ENCODE results near the gene BUB1.
"Not testable (repeated sequence)": the region's sequence is repeated elsewhere in the genome, so short reads cannot be mapped to it uniquely, and the experiment has no call there.

Gene BUB1

DNA sequence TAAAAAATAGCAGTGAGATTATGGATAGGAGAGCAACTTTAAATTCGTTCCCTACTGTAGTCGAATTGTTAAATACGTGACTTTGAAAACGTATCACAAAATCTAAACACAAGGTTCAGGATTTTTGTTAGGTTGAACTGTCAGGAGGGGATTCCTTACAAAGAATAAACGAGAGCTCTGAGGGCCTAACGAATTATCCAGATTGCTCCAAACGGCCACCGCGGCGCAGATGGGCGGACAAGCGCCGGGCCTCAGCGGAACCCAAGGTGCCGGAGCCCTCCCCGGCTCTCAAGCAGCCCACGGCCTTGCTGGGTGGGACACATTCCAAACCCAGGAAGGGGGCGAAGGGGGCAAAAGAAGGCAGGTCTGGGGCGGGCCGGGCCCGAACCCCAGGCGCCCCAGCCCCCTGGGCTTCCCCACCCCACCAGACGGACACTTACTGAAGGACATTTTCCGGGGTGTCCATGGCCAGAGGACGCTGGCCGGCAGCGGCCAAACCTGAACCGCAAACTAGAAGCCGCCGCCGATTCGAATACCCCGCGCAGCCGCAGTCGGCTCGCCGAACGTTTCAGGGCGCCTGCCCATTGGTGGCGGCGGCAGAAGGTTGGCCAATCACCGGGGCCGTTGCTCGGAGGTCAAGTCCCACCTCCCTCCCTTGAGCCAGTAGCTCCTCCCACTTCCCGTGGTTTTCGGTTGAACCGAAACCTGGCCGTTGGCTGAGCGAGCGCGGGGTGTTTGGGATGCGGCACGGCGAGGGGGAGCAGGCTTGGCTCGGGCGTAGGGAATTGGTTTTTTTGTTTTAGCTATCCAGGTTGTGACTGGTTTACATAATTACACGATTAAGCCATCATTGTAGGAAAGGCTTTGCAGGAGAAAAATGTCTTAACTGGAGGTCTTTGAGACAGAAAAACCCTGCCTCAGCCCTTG is at the start of gene BUB1:
BUB1 (minus strand) TSS at position 534 of the 927 bp plus-strand sequence; CDS start at position 466, 68 bp downstream.
- peak; percentile 91 to 93 for DNase-seq (ENCODE audit: low read depth in 2 of 2)

DNA sequence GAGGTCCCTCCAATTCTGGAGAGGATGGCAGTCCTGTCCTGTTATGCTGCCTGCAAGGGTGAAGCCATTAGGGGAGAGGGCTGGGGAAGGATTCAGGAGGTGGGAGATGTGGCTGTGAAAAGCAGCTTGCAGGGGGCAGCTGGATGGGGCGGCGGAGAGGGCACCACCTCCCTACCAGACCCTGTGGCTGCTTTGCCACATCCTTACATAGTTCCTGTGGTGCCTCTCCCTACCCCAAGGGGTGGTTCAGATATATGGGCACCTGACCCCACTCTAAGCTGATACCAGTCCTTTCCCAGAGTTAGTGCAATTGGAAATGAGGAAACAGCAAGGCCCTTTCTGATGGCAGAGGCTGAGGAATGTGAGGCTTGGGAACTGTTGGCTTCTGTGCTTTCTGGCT is 48.4 kb upstream of the BUB1 start:
- DNase-seq (ENCODE audit: low read depth in 2 of 2) = no peak

DNA sequence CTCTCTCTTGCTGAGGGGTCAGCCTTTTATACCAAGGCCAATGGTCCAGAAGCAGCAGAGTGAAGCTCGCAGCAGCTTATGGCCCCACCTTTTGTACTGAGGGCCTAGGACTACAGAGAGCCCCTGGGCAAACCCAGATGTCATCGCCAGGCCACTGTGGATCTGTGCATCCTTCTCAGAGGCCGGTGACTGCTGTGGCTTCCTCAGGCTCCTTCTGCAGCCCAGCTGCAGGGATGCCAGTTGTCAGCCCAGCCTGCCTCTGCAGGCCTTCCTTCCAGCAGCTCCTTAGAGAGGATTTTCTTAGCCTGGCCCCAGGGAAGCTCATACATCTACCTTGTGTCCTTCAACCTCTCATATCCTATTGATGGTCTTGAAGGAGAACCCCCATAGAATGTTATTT is 48.0 kb upstream of the BUB1 start:
- no peak for DNase-seq (ENCODE audit: low read depth in 2 of 2)

DNA sequence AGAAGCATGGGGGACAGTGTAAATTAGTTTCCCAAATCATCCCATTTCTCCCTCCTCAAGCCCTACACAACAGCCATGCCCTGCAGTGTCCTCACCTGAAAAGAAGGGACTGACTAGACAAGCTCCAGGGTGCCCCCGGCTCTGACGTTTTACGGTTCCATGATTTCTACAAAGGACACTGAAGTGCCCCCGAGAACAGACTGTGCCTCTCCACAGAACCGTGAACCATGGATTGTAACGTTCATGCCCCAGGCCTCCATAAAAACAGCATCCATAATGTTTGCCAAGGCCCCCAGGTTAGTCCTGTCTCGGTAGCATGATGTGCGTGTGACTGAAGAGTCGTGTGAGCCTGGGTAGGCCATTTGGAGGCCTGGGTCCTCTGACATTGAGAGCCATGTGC is 47.5 kb upstream of the BUB1 start:
- DNase-seq (ENCODE audit: low read depth in 2 of 2) = no peak

DNA sequence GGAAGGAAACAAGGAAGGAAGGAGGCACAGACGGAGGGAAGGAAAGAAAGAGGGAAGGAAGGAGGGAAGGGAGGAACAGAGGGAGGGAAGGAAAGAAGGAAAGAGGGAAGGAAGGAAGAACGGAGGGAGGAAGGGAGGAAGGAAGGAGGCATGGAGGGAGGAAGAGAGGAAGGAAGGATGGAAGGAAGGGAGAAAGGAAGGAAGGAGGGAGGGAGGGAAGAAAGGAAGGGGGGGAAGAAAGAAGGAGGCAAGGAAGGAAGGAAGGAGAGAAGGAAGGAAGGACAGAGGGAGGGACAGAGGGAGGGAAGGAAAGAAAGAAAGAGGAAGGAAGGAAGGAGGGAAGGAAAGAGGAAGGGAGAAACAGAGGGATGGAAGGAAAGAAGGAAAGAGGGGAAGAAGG is 47.0 kb upstream of the BUB1 start:
- no peak for DNase-seq (ENCODE audit: low read depth in 2 of 2)

DNA sequence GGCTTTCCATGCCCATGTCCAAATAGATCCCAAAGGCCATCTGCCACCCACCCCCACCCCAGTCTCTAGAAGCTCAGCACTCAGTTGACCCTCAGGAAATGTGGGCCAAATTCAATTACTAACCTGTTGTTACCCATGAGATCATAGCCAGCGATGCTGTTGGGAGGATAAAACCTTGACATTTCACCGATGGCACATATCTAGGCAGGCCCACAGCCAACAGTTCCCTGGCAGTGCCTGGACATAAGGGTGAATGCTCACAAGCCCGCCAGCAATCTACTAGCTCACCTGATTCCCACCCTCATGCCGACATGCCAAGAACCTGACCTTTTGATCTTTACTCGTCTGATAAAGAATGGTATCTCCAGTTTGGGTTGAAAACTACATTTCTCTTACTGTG is 42.7 kb upstream of the BUB1 start:
- DNase-seq (ENCODE audit: low read depth in 2 of 2) = no peak

DNA sequence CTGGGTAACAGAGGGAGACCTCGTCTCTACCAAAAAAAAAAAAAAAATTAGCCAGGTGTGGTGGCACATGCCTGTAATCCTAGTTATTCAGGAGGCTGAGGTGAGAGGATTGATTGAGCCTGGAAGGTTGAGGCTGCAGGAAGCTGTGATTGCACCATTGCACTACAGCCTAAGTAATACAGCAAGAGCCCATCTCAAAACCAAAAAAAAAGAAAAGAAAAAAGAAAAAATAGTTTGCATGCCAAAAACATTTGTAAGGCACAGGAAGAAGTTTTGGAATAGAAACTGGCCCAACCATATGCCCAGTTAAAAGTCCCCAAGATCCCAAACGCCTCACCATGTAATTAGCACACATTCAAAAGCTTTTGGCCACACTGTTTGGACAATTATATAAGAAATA is 41.1 kb upstream of the BUB1 start:
- DNase-seq (ENCODE audit: low read depth in 2 of 2) = no peak

DNA sequence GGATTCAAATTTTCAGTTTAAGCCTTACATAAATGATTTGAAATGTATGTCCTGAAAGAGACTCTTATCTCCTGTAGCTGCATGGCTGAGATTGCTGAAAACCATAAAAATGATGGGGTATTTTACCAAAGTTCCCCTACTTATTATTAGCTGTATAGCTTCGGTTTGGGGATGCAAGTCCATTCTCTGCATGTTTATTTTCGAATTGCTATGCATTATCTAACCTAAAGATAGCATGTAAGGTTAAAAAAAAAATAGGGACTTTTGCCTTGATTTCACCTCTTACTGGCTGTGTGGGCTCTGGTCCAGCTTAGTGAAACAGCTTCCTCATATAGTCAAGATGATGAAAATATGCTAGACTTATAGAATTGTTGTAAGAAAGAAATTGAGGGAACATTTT is 40.5 kb upstream of the BUB1 start:
- no peak for DNase-seq (ENCODE audit: low read depth in 2 of 2)

DNA sequence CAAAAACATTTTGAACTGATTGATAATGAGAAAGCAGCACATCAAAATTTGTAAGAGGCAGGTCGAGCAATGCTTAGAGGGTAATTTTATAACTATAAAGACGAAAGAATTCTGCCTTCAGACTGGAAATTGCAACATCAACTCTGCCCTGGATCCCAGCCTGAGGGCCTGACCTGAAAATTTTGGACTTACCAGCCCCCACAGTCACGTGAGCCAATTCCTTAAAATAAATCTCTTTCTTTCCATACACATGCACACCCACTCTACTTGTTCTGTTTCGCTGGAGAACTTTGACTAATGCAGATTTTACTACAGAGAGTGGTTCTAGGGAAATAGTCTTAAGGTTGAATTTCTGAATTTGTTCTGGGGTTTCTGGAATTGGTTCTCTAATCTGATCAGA is 39.9 kb upstream of the BUB1 start:
- no peak for DNase-seq (ENCODE audit: low read depth in 2 of 2)

DNA sequence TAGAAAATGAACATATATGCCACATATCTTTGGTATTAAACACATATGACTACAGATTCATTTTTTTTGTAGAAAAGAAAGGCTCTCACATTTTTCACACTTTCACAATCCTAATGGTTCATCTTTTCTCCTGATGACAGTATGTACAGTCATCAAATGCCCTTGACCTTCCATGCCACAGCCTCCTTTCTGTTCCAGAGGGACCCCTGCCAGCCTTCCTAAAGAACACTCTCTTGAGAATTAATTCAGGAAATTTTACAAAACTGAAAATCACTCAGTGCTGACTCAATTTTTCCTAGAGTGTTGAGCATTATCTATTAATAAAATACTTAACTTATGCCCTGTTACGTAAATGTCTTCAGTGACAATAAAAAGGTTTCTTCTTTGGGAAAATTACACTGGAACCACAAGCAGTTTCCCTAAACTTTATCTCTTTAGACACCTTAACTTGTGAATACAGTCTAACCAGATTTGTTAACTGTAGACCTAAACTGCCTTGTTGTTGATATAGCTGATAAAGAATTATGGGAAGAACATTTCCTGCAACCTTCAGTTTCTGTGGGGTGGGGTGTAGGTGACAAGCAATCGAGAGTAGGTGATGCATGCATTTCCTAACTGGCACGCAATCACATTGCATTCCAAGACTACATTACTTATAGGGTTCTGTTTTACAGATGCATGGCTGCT is 39.2 kb upstream of the BUB1 start:
- no peak for DNase-seq (ENCODE audit: low read depth in 2 of 2)

DNA sequence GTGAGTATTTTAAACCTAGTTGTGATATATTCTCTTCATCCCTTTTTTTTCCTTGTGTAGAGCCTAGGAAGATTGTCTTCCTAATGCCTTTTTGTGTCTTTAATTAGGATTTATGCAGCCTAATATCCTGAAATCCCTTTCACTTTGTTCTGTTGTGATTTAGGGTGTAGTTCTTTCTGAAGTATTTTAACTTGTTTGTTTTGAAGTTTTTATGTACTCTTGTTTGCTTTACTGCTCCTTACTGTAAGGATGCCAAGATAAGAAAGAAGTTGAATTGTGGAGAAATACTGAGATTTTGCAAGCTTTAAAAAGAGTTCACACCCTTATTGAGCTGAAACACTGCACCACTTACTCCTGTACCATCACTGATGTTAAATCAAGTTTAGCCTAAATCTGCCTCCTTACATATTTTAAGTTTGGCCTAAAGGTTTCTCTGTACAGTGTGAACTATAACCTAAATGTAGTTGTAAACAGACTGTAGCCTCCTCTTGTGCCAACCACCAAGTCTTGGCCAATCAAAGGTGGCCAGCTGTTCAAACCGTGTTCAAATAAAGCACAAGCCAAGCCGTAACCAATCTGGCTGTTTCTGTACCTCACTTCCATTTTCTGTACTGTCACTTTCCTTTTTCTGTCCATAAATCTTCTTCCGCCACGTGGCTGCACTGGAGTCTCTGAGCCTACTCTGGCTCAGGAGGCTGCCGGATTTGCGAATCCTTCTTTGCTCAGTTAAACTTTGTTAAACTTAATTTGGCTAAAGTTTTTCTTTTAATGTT is 36.8 kb upstream of the BUB1 start:
- no peak for DNase-seq (ENCODE audit: low read depth in 2 of 2)

DNA sequence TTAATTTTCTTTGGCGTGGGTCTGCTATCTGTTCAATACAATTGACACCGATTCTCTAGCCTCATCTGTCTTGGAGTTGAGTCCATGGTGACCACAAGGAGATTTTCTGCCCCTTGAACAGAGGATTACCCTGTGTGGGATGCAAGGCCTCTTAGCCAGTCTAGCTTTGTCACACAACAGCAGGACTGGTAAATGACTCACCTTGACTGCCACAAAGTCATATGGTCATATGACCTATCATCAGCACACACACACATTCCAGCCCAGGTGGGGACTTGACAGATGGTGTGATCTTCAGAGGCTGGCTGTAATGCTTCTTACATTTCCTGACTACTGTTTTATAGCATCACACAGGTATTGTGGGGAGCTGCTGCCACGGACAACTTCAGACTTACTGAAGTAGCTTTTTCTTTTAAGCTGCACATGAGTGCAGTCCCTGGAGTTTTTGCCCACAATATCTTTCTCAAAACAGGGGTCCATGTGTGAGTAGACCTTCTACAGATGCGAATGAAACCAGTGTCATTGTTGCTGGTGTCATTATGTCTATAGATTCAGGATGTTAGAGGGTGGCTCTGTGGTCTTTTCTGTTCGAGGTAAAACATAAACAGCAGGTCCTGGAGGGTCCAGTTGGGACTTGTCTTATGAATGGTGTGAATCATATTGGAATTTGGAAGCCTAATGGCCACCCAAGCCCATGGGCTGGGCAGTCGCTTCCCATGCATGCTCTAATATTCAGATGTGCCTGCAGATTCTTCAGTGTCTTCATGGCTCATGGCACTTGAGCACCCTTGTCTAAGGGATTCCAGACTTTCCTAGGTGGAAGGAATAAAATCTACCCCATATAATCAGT is 35.9 kb upstream of the BUB1 start:
- no peak for DNase-seq (ENCODE audit: low read depth in 2 of 2)

DNA sequence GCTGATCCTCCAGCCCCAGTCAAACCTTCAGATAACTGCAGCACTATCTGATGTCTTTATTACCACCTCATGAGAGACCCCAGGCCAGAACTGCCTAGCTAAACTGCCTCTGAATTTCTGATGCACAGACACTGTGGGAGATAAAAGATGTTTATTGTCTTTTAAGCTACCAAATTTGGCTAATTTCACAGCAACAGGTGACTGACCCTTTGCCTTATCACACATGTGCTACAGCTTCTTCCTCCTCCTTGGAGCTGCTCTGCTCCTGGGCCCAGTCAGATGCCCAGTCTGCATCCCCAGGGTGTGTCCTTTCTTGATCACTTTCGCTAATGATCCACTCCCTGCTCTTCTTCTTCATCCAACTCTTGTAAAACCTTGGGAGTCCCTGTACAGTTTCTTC is 34.9 kb upstream of the BUB1 start:
- DNase-seq (ENCODE audit: low read depth in 2 of 2) = no peak

DNA sequence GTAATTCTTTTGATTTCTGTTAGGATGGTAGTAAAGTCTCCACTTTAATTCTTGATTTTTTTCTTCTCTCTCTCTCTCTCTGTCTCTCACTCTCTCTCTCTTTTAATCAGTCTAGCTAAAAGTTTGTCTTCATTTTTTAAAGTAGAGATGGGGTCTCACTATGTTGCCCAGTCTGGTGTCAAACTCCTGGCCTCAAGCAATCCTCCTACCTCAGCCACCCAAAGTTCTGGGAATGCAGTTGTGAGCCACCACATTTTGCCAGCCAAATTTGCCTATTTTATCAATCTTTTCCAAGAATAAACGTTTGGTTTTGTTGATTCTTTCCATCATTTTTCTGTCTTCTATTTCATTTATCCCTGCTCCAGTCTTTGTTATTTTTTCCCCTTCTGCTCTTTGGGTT is 30.6 kb upstream of the BUB1 start:
- no peak for DNase-seq (ENCODE audit: low read depth in 2 of 2)

DNA sequence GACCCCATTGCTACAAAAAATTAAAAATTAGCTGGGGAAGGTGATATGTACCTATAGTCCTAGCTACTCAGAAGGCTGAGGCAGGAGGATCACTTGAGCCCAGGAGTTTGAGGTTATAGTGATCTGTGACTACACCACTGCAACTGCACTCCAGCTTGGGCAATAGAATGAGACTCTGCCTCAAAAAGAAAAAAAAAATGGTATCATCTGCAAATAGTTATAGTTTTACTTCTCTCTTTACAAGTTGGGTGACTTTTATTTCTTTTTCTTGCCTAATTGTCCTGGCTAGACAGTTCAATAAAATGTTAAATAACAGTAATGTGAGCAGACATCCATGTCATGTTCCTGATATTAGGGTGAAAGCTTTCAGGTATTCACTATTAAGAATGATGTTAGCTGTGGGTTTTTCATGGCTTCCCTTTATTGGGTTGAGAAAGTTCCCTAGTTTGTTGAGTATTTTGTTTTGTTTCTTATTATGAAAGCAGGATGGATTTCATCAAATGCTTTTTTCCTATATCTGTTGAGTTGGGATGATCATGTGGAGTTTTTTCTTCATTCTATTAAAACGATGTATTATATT is 29.6 kb upstream of the BUB1 start:
- no peak for DNase-seq (ENCODE audit: low read depth in 2 of 2)

DNA sequence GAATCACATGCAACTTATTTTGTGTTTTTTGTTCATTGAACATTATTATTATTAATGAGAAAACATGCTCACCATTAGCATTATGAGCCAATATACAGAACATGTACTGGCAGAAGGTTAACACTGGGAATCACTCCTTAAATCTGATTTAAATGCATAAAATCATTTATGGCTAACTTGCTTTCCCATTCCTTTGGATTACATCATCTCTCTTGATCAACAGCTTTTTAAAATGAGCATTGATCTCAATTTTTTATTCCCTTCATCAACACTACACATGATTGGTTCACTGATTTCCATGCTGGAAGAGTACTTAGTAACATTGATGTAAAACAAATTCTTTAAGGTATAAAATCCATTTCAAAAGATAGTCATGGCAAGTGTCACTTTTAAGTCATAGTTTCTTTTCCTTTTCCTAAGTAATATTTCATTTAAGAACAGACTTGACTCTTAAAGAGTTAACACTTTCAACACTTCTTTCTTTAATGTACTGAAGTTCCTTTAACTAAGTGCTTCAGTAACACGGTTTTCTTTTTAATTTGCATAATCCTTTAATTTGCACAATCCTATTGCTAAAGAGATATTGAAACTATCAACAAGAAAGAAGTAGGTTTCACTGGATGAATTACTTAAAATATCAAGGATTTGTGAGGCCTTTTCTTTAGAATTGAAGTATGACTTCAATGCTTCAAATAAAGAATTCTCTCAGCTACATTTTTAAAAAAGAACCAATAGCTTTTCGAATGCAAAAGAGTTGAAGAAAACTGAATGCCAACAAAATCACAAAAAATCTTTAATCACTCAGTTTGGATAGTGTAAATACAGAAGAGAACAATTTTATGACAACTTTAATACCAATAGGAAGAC is 24.9 kb upstream of the BUB1 start:
- no peak for DNase-seq (ENCODE audit: low read depth in 2 of 2)

DNA sequence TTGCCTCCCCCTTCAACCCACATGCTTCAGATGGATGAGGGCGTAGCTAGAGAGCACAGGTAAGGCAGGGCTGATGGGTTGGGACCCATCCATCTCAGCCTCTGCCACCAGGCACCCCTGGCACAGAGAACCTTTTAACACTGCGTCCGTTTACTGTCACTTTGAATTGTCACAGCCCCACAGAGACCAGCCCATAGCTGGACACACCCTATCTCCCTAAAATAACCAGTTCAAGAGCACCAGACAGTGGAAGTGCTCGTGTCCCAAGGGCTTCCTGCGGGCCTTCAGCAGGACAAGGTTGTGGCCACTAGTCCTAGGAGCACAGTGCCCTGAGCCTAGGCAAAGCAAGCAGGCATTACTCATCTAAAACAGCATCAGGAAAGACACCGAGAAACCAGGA is 20.4 kb upstream of the BUB1 start:
- not testable (repeated sequence) for DNase-seq (ENCODE audit: low read depth in 2 of 2)

DNA sequence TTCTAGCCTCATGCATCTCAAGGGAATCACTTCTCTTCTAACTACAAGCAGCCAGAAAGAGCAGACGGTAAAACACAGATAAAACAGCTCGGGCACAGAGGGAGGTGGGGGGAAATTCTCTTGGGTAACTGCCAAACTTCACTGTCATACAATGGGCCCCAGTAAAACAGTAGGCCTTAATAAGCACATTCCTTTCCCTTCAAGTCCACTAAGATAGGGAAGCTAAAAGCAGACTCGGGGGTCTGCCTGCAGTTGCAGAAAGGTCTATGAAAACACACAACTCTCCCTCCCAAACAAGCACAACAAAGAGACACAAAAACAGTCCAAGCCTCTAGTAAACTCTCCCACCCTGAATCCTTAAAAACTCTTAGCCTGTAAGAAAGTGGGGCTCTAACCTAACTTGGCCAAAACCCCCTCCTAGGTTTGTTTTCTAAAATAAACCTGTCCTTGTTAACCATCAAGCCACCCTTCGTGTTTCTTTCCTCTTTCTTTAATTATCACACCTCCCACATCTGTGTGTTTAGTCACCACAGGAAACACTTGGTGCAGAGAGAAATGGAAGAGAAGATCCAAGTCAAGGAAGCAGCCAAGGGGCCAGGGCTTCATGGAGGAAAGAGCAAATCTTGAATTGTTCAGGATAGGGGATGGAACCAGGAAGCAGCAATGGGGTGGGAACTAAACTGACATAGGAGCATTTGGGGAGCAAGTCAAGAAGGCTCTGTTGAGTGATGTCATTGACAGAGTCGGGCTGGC is 17.5 kb upstream of the BUB1 start:
- DNase-seq (ENCODE audit: low read depth in 2 of 2) = not testable (repeated sequence)

DNA sequence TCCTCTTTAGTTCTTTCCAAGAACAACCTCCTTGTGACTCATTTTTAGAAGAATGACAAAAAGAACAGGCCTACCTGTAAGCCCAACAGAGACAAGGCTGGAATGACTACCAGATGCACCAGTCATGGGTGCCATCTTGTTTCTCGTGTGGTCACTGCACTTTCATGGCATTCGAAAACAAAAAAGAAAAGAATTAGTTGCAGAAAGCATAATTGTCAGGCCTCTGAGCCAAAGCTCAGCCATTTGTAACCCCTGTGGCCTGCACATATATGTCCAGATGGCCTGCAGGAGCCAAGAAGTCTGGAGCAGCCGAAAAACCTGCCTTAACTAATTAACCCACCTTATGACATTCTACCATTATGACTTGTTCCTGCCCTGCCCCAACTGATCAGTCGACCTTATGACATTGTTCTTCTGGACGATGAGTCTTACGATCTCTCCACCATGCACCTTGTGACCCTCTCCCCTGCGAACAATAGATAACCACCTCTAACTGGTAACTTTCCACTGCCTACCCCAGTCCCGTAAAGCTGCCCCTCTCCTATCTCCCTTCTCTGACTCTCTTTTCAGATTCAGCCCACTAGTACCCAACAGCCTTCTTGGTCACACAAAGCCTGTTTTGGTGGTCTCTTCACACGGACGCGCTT is 13.9 kb upstream of the BUB1 start:
- DNase-seq (ENCODE audit: low read depth in 2 of 2) = no peak

Measured in stimulated activated CD8-positive, alpha-beta memory T cell treated with anti-CD3 and anti-CD28 coated beads, Interleukin-7, amount 100 ng/mL, for 4 hours (primary cell).